Measurements from ENCODE around the gene GULP1.

The GULP1 gene

DNA sequence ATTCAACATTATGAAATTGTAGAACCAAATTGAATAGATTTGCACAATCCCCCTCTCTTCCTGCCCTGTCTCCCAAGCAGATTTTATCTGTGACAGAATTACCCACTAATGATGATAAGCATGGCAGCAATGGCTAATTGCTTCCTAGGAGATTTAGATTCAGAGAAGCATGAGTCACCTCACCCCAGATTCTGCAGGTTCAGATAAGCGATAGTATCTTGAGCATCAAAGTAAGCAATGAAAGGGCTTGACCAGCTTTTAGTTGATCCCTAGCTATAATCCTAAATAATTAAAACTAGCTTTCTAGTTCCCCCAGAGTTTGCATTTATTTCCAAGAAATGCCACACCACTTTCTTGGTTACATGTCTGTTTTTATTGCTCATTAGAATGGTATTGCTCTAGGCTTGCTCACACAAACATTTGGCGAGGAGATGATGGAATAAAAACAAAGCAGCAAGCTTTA lies 204.3 kb downstream of the GULP1 start:
- TF ChIP-seq ZBTB7A (IDR thresholded peaks at IDR 0.05; ENCODE audit: low read depth) = no peak
- no peak for TF ChIP-seq TAF1 (IDR thresholded peaks at IDR 0.05; ENCODE audit: low read depth)
- no peak for TF ChIP-seq TEAD4 (IDR thresholded peaks at IDR 0.05)
- no peak for TF ChIP-seq EP300 (IDR thresholded peaks at IDR 0.05; ENCODE audit: borderline replicate concordance)
- no peak for TF ChIP-seq RAD21 (IDR thresholded peaks at IDR 0.05; ENCODE audit: low read depth)
- TF ChIP-seq YY1 (IDR thresholded peaks at IDR 0.05; ENCODE audit: low read depth) = no peak

DNA sequence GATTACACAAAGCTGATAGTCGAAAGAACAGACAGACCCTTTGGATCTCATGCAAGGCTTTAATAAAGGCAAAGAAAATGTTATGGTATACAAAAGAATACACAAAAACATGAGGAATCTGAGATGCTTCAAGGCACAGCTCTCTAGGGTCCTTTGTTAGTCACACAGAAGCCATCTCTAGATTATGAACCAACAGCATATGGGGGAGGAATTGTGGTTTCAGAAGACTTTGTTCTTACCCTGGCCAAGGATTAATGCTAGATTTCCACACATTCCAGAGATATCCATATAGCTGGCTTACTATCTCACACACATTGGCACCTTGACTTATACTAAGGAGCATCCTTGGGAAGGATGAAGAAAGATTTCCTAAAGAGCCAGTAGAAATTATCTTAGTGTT lies 206.1 kb downstream of the GULP1 start:
- no peak for TF ChIP-seq CREB1 (IDR thresholded peaks at IDR 0.05; ENCODE audit: low read depth)
- TF ChIP-seq, protein P1, sequence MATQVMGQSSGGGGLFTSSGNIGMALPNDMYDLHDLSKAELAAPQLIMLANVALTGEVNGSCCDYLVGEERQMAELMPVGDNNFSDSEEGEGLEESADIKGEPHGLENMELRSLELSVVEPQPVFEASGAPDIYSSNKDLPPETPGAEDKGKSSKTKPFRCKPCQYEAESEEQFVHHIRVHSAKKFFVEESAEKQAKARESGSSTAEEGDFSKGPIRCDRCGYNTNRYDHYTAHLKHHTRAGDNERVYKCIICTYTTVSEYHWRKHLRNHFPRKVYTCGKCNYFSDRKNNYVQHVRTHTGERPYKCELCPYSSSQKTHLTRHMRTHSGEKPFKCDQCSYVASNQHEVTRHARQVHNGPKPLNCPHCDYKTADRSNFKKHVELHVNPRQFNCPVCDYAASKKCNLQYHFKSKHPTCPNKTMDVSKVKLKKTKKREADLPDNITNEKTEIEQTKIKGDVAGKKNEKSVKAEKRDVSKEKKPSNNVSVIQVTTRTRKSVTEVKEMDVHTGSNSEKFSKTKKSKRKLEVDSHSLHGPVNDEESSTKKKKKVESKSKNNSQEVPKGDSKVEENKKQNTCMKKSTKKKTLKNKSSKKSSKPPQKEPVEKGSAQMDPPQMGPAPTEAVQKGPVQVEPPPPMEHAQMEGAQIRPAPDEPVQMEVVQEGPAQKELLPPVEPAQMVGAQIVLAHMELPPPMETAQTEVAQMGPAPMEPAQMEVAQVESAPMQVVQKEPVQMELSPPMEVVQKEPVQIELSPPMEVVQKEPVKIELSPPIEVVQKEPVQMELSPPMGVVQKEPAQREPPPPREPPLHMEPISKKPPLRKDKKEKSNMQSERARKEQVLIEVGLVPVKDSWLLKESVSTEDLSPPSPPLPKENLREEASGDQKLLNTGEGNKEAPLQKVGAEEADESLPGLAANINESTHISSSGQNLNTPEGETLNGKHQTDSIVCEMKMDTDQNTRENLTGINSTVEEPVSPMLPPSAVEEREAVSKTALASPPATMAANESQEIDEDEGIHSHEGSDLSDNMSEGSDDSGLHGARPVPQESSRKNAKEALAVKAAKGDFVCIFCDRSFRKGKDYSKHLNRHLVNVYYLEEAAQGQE (IDR thresholded peaks at IDR 0.05; ENCODE audit: low read depth) = no peak
- TF ChIP-seq USF1 (IDR thresholded peaks at IDR 0.05) = no peak
- no peak for TF ChIP-seq EGR1 (IDR thresholded peaks at IDR 0.05)
- no peak for TF ChIP-seq CEBPB (IDR thresholded peaks at IDR 0.05)
- no peak for TF ChIP-seq TEAD4 (IDR thresholded peaks at IDR 0.05)
- no peak for TF ChIP-seq TAF1 (IDR thresholded peaks at IDR 0.05; ENCODE audit: low read depth)
- no peak for TF ChIP-seq YY1 (IDR thresholded peaks at IDR 0.05; ENCODE audit: low read depth)
- TF ChIP-seq, protein P2, sequence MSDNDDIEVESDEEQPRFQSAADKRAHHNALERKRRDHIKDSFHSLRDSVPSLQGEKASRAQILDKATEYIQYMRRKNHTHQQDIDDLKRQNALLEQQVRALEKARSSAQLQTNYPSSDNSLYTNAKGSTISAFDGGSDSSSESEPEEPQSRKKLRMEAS (IDR thresholded peaks at IDR 0.05) = no peak
- TF ChIP-seq ZBTB7A (IDR thresholded peaks at IDR 0.05; ENCODE audit: low read depth) = no peak

- TF ChIP-seq TCF12 (IDR thresholded peaks at IDR 0.05; ENCODE audit: low read depth) (no peak), EP300 (IDR thresholded peaks at IDR 0.05; ENCODE audit: borderline replicate concordance) (no peak), TAF1 (IDR thresholded peaks at IDR 0.05; ENCODE audit: low read depth) (no peak), FOXM1 (IDR thresholded peaks at IDR 0.05; ENCODE audit: borderline replicate concordance, low read depth) (no peak), RAD21 (IDR thresholded peaks at IDR 0.05; ENCODE audit: low read depth) (no peak), EGR1 (IDR thresholded peaks at IDR 0.05) (no peak), YY1 (IDR thresholded peaks at IDR 0.05; ENCODE audit: low read depth) (no peak), USF1 (IDR thresholded peaks at IDR 0.05) (no peak), CEBPB (IDR thresholded peaks at IDR 0.05) (no peak), TEAD4 (IDR thresholded peaks at IDR 0.05) (no peak), CREB1 (IDR thresholded peaks at IDR 0.05; ENCODE audit: low read depth) (no peak), NFIC (IDR thresholded peaks at IDR 0.05) (no peak), ZBTB7A (IDR thresholded peaks at IDR 0.05; ENCODE audit: low read depth) (no peak)
- TF ChIP-seq, protein P2 (IDR thresholded peaks at IDR 0.05) = no peak
- TF ChIP-seq, protein P1 (IDR thresholded peaks at IDR 0.05; ENCODE audit: low read depth) = no peak
Measured at GRCh38 chr2:188503975-188504374, 212.3 kb downstream of the GULP1 start.

DNA sequence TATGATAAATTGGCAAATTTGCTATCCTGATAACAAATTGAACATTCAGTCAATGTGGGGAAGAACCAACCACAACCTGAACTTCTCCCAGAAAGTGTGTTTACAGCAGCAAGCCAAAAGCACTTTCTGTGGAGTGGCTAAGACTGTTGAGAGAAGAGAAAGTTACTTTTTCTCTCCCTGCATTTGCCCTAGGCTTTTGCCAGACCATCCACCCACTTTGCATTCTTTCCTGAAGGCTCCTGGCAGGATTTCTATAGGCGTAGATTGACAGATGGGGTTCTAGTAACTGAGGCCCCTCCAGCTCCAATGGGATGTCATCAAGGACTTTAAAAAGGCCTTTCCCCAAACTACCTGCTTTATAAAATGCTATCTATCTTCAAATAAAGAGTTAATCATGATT lies 215.2 kb downstream of the GULP1 start:
- no peak for TF ChIP-seq USF1 (IDR thresholded peaks at IDR 0.05)
- no peak for TF ChIP-seq FOXM1 (IDR thresholded peaks at IDR 0.05; ENCODE audit: borderline replicate concordance, low read depth)
- no peak for TF ChIP-seq CEBPB (IDR thresholded peaks at IDR 0.05)
- TF ChIP-seq ZBTB7A (IDR thresholded peaks at IDR 0.05; ENCODE audit: low read depth) = no peak
- no peak for TF ChIP-seq TEAD4 (IDR thresholded peaks at IDR 0.05)
- no peak for TF ChIP-seq TCF12 (IDR thresholded peaks at IDR 0.05; ENCODE audit: low read depth)
- no peak for TF ChIP-seq EP300 (IDR thresholded peaks at IDR 0.05; ENCODE audit: borderline replicate concordance)
- TF ChIP-seq TAF1 (IDR thresholded peaks at IDR 0.05; ENCODE audit: low read depth) = no peak
- TF ChIP-seq, protein P1 (IDR thresholded peaks at IDR 0.05; ENCODE audit: low read depth) = no peak
- TF ChIP-seq, protein P2 (IDR thresholded peaks at IDR 0.05) = no peak
- TF ChIP-seq YY1 (IDR thresholded peaks at IDR 0.05; ENCODE audit: low read depth) = no peak
- TF ChIP-seq CREB1 (IDR thresholded peaks at IDR 0.05; ENCODE audit: low read depth) = no peak
- TF ChIP-seq NFIC (IDR thresholded peaks at IDR 0.05) = no peak
- no peak for TF ChIP-seq RAD21 (IDR thresholded peaks at IDR 0.05; ENCODE audit: low read depth)
- TF ChIP-seq EGR1 (IDR thresholded peaks at IDR 0.05) = no peak

Data from Ishikawa (cell line).